ENCODE data around the gene TMEM215.

- no peak for TF ChIP-seq CTCF (IDR thresholded peaks at IDR 0.05)
- no peak for TF ChIP-seq ZFX (IDR thresholded peaks at IDR 0.05; ENCODE audit: borderline replicate concordance)
These were observed 41.9 kb downstream of the TMEM215 start for GRCh38 chr9:32825203-32825602.
